Measurements from ENCODE around the gene USP37. TPM values are rescaled to one million over a fixed set of nuclear protein-coding genes. Genes with fewer than 3 reads are reported as not detected.

Gene USP37, protein sequence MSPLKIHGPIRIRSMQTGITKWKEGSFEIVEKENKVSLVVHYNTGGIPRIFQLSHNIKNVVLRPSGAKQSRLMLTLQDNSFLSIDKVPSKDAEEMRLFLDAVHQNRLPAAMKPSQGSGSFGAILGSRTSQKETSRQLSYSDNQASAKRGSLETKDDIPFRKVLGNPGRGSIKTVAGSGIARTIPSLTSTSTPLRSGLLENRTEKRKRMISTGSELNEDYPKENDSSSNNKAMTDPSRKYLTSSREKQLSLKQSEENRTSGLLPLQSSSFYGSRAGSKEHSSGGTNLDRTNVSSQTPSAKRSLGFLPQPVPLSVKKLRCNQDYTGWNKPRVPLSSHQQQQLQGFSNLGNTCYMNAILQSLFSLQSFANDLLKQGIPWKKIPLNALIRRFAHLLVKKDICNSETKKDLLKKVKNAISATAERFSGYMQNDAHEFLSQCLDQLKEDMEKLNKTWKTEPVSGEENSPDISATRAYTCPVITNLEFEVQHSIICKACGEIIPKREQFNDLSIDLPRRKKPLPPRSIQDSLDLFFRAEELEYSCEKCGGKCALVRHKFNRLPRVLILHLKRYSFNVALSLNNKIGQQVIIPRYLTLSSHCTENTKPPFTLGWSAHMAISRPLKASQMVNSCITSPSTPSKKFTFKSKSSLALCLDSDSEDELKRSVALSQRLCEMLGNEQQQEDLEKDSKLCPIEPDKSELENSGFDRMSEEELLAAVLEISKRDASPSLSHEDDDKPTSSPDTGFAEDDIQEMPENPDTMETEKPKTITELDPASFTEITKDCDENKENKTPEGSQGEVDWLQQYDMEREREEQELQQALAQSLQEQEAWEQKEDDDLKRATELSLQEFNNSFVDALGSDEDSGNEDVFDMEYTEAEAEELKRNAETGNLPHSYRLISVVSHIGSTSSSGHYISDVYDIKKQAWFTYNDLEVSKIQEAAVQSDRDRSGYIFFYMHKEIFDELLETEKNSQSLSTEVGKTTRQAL
- total RNA-seq (2014; rRNA removed; shearing (Covaris generic); ENCODE audit: low replicate concordance) = 8.9 and 16.9 TPM in 2 replicates

DNA sequence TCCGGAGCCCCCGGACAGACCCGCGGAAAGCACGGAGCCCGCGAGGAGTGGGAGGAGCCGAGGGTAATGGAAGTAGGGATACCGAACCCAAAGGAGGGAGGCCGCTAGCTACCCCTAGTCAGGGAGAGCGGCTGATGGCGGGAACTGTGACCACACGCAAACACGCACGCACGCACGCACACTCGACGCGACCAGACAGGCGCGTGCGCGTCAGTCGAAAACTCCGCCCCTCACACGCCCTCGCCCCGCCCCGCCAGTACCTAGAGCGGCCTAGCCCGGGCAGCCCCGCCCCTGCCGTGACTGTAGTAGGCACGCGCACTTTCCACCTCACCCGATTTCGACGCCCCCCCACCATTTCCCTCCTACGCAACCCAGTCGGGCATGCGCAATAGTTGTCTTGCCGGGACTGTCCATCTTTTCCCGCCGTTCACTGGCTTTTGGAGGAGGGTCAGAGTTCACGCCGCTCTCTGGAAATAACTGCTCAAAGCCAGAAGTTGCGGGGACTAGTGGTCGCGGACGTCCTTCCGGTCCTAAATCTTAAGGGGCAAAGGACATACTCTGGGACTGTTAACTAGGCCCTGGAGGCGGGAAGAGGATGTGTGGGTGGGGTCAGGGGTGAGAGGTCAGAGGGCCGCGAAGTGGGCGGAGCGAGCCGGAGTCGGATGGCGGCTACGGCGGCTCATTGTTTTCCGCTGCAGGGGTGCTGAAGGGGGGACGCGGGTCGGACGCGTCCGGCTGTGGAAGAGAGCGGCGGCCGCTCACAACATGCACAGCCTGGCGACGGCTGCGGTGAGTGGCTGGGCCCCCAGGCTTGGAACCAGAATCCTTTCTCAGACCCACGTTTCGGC, at the start of gene USP37, which contains the start of gene CNOT9:
USP37 (minus strand) TSS at position 162 of the 848 bp plus-strand sequence. CDS start 9,698 bp downstream, outside the sequence.
CNOT9 (plus strand) TSS at position 650 of the 848 bp plus-strand sequence; CDS start at position 766, 116 bp downstream.
- Histone ChIP-seq H2AFZ (ENCODE audit: low read length) (peak within 1 kb of the TSS; percentile 96), H3K9me2 (replicated peaks; ENCODE audit: insufficient read depth, low read length) (no peaks in the 10 kb centered on the region), H4K20me1 (ENCODE audit: insufficient read depth, low read depth, low read length) (no peaks in the 10 kb centered on the region), H3K36me3 (ENCODE audit: insufficient read depth, low read length) (peaks cover 27% of the 10 kb centered on the region), H3K9ac (ENCODE audit: low read length) (peak within 1 kb of the TSS; percentile 95), H3K9me3 (ENCODE audit: low read length) (no peaks in the 10 kb centered on the region), H3K79me2 (ENCODE audit: low read length) (peaks cover 95% of the 10 kb centered on the region), H3K4me2 (ENCODE audit: low read depth, low read length, poor library complexity, severe bottlenecking) (peak within 1 kb of the TSS; percentile 86), H3K27ac (ENCODE audit: low read length) (peak within 1 kb of the TSS; percentile 79), H3K4me1 (ENCODE audit: low read length) (peaks cover 31% of the 10 kb centered on the region), H3K4me3 (ENCODE audit: low read length) (peak within 1 kb of the TSS; percentile 89), H3K27me3 (ENCODE audit: low read length) (no peaks in the 10 kb centered on the region)
- DNase-seq = peak; percentile 99

- Histone ChIP-seq H3K9me3 (ENCODE audit: low read length) (no peaks in the 10 kb centered on the region), H3K79me2 (ENCODE audit: low read length) (no peaks in the 10 kb centered on the region), H3K4me1 (ENCODE audit: low read length) (no peaks in the 10 kb centered on the region), H3K4me3 (ENCODE audit: low read length) (no peak overlapping the region), H3K27ac (ENCODE audit: low read length) (no peak overlapping the region), H3K36me3 (ENCODE audit: insufficient read depth, low read length) (no peaks in the 10 kb centered on the region), H3K9ac (ENCODE audit: low read length) (no peak overlapping the region), H3K9me2 (replicated peaks; ENCODE audit: insufficient read depth, low read length) (no peaks in the 10 kb centered on the region), H3K4me2 (ENCODE audit: low read depth, low read length, poor library complexity, severe bottlenecking) (no peak overlapping the region), H3K27me3 (ENCODE audit: low read length) (no peaks in the 10 kb centered on the region), H2AFZ (ENCODE audit: low read length) (no peak overlapping the region), H4K20me1 (ENCODE audit: insufficient read depth, low read depth, low read length) (no peaks in the 10 kb centered on the region)
- no peak for DNase-seq
These were observed 47.7 kb upstream of the USP37 start for GRCh38 chr2:218615868-218616315.

GRCh38 chr2:218607436-218608115, 39.4 kb upstream of the USP37 start, which contains the start of gene PLCD4:
Gene PLCD4 (plus strand): TSS chr2:218607899. CDS start chr2:218615740, 7,841 bp downstream.
- no peak within 1 kb of the TSS for H3K4me2 ChIP-seq (ENCODE audit: low read depth, low read length, poor library complexity, severe bottlenecking)

GRCh38 chr2:218605432-218605831, 37.3 kb upstream of the USP37 start:
- H3K4me2 ChIP-seq (ENCODE audit: low read depth, low read length, poor library complexity, severe bottlenecking) = no peak overlapping the region
- H3K27me3 ChIP-seq (ENCODE audit: low read length) = no peaks in the 10 kb centered on the region; the same call in 1 of the 2 replicates
- no peak for DNase-seq
- no peaks in the 10 kb centered on the region for H3K36me3 ChIP-seq (ENCODE audit: insufficient read depth, low read length)
- no peaks in the 10 kb centered on the region for H3K9me3 ChIP-seq (ENCODE audit: low read length)
- H2AFZ ChIP-seq (ENCODE audit: low read length) = no peak overlapping the region
- no peaks in the 10 kb centered on the region for H3K9me2 ChIP-seq (replicated peaks; ENCODE audit: insufficient read depth, low read length)
- H3K27ac ChIP-seq (ENCODE audit: low read length) = no peak overlapping the region
- H3K79me2 ChIP-seq (ENCODE audit: low read length) = no peaks in the 10 kb centered on the region
- no peak overlapping the region for H3K9ac ChIP-seq (ENCODE audit: low read length)
- H4K20me1 ChIP-seq (ENCODE audit: insufficient read depth, low read depth, low read length) = no peaks in the 10 kb centered on the region
- H3K4me3 ChIP-seq (ENCODE audit: low read length) = no peak overlapping the region
- H3K4me1 ChIP-seq (ENCODE audit: low read length) = no peaks in the 10 kb centered on the region

More at GRCh38 chr2:218607436-218608115, 39.4 kb upstream of the USP37 start, which contains the start of gene PLCD4:
- Histone ChIP-seq H3K4me1 (ENCODE audit: low read length) (no peaks in the 10 kb centered on the region), H3K4me3 (ENCODE audit: low read length) (no peak within 1 kb of the TSS), H3K36me3 (ENCODE audit: insufficient read depth, low read length) (no peaks in the 10 kb centered on the region), H2AFZ (ENCODE audit: low read length) (no peak within 1 kb of the TSS), H3K79me2 (ENCODE audit: low read length) (no peaks in the 10 kb centered on the region), H3K27me3 (ENCODE audit: low read length) (no peaks in the 10 kb centered on the region; the same call in 1 of the 2 replicates), H3K9me2 (replicated peaks; ENCODE audit: insufficient read depth, low read length) (no peaks in the 10 kb centered on the region), H3K27ac (ENCODE audit: low read length) (no peak within 1 kb of the TSS), H3K9ac (ENCODE audit: low read length) (no peak within 1 kb of the TSS), H3K9me3 (ENCODE audit: low read length) (no peaks in the 10 kb centered on the region), H4K20me1 (ENCODE audit: insufficient read depth, low read depth, low read length) (no peaks in the 10 kb centered on the region)
- DNase-seq = peak; percentile 38

DNA sequence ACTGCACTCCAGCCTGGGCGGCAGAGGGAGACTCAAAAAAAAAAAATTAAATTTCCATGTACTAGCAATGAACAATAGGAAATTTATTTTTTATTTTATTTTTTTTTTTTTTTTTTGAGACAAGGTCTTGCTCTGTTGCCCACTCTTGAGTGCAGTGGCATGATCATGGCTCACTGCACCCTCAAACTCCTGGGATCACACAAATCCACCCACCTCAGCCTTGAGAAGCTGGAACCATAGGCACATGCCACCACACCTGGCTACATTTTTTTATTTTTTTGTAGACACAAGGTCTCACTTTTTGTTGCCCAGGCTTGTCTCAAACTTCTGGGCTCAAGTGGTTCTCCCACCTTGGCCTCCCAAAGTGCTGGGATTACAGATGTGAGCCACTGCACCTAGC, 17.4 kb upstream of the USP37 start:
- Histone ChIP-seq H2AFZ (ENCODE audit: low read length) (no peak overlapping the region), H3K9me3 (ENCODE audit: low read length) (no peaks in the 10 kb centered on the region), H3K4me2 (ENCODE audit: low read depth, low read length, poor library complexity, severe bottlenecking) (no peak overlapping the region), H4K20me1 (ENCODE audit: insufficient read depth, low read depth, low read length) (peaks cover 3% of the 10 kb centered on the region; the same call in 1 of the 2 replicates), H3K27ac (ENCODE audit: low read length) (no peak overlapping the region), H3K36me3 (ENCODE audit: insufficient read depth, low read length) (peaks cover 50% of the 10 kb centered on the region; the same call in 1 of the 2 replicates), H3K4me3 (ENCODE audit: low read length) (no peak overlapping the region), H3K9me2 (replicated peaks; ENCODE audit: insufficient read depth, low read length) (no peaks in the 10 kb centered on the region), H3K9ac (ENCODE audit: low read length) (no peak overlapping the region), H3K79me2 (ENCODE audit: low read length) (peaks cover 18% of the 10 kb centered on the region), H3K4me1 (ENCODE audit: low read length) (no peaks in the 10 kb centered on the region), H3K27me3 (ENCODE audit: low read length) (no peaks in the 10 kb centered on the region)
- DNase-seq = no peak

DNA sequence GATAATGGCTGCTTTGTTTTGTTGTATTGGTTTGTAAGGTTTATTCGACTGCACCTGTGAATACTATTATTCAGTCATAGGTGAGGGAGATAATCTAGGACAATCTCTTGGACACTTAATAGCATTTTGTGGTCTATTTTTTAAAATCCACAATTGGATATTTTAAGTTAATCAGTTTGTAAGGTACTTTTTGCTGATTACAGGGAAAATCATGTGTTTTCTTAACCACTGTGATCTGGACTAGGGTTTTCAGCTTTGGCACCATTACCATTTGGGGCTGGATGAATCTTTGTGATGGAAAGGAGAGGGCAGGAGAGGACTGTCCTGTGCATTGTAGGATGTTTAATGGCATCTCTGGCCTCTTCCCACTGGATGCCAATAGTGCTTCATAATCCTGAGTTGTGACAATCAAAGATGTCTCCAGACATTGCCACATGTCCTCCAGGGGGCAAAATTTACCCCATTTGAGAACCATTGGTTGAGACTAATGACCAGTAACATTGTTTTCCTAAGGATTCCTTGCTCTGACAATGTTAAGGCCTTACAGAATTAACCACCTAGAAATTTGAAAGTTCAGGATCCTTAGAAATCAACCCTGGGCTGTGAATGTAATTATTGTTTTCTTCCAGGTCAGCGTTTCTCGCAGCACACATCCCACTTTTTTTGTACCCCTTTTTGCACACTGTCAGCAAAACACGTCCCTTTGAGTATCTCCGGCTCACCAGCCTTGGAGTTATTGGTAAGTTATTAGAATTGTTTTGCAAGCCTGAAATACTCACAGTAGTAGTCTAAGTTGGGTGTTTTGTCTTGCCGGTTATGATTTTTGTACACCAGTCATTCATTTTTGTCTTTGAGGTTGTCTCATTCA, 16.1 kb upstream of the USP37 start:
- Histone ChIP-seq H3K79me2 (ENCODE audit: low read length) (peaks cover 26% of the 10 kb centered on the region), H3K4me1 (ENCODE audit: low read length) (no peaks in the 10 kb centered on the region), H3K36me3 (ENCODE audit: insufficient read depth, low read length) (peaks cover 41% of the 10 kb centered on the region; the same call in 1 of the 2 replicates), H2AFZ (ENCODE audit: low read length) (no peak overlapping the region), H4K20me1 (ENCODE audit: insufficient read depth, low read depth, low read length) (peaks cover 5% of the 10 kb centered on the region; the same call in 1 of the 2 replicates), H3K9ac (ENCODE audit: low read length) (no peak overlapping the region), H3K4me3 (ENCODE audit: low read length) (no peak overlapping the region), H3K27me3 (ENCODE audit: low read length) (no peaks in the 10 kb centered on the region), H3K27ac (ENCODE audit: low read length) (no peak overlapping the region), H3K9me3 (ENCODE audit: low read length) (no peaks in the 10 kb centered on the region), H3K9me2 (replicated peaks; ENCODE audit: insufficient read depth, low read length) (no peaks in the 10 kb centered on the region), H3K4me2 (ENCODE audit: low read depth, low read length, poor library complexity, severe bottlenecking) (no peak overlapping the region)
- no peak for DNase-seq
